HL-60 (cell line): ENCODE results near the gene TP53TG5.

Experiments used
- GABPA ChIP-seq: IDR thresholded peaks from 2 replicates; pipeline ENCODE4 v1.6.1; 2012; ENCODE audit warnings: low read depth
- POLR2AphosphoS5 ChIP-seq: IDR thresholded peaks from 2 replicates; pipeline ENCODE4 v1.6.1; 2012; ENCODE audit warnings: low read depth
- SPI1 ChIP-seq: IDR thresholded peaks from 2 replicates; pipeline ENCODE4 v1.6.1; 2012; ENCODE audit warnings: low read depth, mild to moderate bottlenecking, borderline replicate concordance
- TF ChIP-seq, protein P1 (sequence below): IDR thresholded peaks from one replicate; pipeline ENCODE4 v1.5.1; 2011; ENCODE audit warnings: low read length, control low read depth, inconsistent platforms; ENCODE audit not compliant: insufficient read depth
- TF ChIP-seq, protein P2 (sequence below): IDR thresholded peaks from 2 replicates; pipeline ENCODE4 v1.6.1; 2012; ENCODE audit warnings: low read depth; ENCODE audit not compliant: insufficient replicate concordance

DNA sequence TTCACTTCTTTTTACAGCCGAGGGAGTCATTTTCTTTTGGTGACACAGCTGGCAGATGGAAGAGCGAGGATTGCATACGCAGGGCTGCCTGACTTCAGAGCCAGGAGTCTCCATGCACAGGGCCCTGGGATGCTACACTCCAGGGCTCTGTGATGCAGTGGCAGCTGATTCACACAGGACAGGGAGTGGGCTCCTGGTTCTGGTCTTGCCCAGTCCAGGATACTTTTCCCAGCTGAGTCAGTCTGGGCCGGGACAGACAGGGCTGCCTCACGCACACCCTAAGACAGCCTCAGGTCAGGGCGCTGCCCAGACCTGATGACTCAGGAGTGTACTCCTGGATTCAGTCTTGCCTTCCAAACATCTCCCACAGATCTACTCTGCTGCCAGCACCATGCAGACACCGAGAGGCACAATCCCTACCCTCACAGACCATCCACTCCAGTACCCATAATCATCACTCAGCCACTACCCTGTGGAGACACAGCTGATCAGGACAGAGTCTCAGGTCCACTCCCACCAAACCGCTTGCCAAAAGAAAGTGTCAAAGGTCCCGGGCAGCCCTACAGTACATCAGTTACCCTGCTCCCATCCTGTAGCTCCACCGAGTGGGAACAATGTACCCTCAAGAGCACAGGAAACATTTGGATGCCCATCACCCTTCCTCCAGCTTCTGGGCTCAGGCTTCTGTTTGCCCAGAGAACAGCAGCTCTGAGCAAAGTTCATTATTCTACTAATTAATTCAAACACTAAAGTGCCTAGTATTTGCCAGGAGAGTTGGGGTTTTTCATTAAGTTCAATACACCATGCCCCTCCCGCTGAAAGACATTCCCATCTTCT is 41.4 kb downstream of the TP53TG5 start:
- TF ChIP-seq POLR2AphosphoS5 (no peak), SPI1 (no peak), GABPA (no peak)
- TF ChIP-seq, protein P1, sequence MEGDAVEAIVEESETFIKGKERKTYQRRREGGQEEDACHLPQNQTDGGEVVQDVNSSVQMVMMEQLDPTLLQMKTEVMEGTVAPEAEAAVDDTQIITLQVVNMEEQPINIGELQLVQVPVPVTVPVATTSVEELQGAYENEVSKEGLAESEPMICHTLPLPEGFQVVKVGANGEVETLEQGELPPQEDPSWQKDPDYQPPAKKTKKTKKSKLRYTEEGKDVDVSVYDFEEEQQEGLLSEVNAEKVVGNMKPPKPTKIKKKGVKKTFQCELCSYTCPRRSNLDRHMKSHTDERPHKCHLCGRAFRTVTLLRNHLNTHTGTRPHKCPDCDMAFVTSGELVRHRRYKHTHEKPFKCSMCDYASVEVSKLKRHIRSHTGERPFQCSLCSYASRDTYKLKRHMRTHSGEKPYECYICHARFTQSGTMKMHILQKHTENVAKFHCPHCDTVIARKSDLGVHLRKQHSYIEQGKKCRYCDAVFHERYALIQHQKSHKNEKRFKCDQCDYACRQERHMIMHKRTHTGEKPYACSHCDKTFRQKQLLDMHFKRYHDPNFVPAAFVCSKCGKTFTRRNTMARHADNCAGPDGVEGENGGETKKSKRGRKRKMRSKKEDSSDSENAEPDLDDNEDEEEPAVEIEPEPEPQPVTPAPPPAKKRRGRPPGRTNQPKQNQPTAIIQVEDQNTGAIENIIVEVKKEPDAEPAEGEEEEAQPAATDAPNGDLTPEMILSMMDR: no peak
- TF ChIP-seq, protein P2, sequence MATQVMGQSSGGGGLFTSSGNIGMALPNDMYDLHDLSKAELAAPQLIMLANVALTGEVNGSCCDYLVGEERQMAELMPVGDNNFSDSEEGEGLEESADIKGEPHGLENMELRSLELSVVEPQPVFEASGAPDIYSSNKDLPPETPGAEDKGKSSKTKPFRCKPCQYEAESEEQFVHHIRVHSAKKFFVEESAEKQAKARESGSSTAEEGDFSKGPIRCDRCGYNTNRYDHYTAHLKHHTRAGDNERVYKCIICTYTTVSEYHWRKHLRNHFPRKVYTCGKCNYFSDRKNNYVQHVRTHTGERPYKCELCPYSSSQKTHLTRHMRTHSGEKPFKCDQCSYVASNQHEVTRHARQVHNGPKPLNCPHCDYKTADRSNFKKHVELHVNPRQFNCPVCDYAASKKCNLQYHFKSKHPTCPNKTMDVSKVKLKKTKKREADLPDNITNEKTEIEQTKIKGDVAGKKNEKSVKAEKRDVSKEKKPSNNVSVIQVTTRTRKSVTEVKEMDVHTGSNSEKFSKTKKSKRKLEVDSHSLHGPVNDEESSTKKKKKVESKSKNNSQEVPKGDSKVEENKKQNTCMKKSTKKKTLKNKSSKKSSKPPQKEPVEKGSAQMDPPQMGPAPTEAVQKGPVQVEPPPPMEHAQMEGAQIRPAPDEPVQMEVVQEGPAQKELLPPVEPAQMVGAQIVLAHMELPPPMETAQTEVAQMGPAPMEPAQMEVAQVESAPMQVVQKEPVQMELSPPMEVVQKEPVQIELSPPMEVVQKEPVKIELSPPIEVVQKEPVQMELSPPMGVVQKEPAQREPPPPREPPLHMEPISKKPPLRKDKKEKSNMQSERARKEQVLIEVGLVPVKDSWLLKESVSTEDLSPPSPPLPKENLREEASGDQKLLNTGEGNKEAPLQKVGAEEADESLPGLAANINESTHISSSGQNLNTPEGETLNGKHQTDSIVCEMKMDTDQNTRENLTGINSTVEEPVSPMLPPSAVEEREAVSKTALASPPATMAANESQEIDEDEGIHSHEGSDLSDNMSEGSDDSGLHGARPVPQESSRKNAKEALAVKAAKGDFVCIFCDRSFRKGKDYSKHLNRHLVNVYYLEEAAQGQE: no peak
